Endothelial cell of umbilical vein (primary cell): ENCODE measurements around the gene KREMEN1. TPM values are rescaled to one million over a fixed set of nuclear protein-coding genes. Genes with fewer than 3 reads are reported as not detected.

Experiments
- BruUV-seq: library from RNA; stranded (reverse); fragments of 400-500 nt; replicated peaks from 2 replicates; lab custom pipeline; 2021; lab: Mats Ljungman, UMichigan
- CTCF ChIA-PET: fragments of 300-600, 350-600 bp; sonication (Branson Sonifier 250); formaldehyde crosslinking; loops from one replicate; lab custom pipeline; 2021; ENCODE audit warnings: antibody characterized with exemption, inconsistent platforms; lab: Charles Lee
- POLR2A ChIA-PET: fragments of 300-600, 350-600 bp; sonication (Branson Sonifier 250); formaldehyde crosslinking; loops from one replicate; lab custom pipeline; 2021; ENCODE audit warnings: antibody characterized with exemption, inconsistent platforms; lab: Charles Lee
- DNase-seq: peaks from one replicate; pipeline ENCODE4 v3.0.0-alpha.2; 2011; ENCODE audit warnings: low read depth, low spot score
- FAIRE-seq: peaks from 2 replicates; lab custom pipeline; 2011; peaks lifted over from hg19 to GRCh38; lab: Jason Lieb, UNC
- H2AFZ ChIP-seq: 2 replicates; pipeline ENCODE4 v1.6.0; 2012; ENCODE audit warnings: low read depth, low read length, control low read depth, inconsistent platforms
- H3K27ac ChIP-seq: 2 replicates; pipeline ENCODE4 v1.5.1; 2011; ENCODE audit warnings: low read depth, mild to moderate bottlenecking, control low read depth, low read length, moderate library complexity; ENCODE audit not compliant: insufficient read depth
- H3K27me3 ChIP-seq, 2 experiments: 2 replicates each; pipeline versions ENCODE4 v1.6.0 to v1.6.1; 2011; ENCODE audit warnings: low read length in 2 of 2, mixed read lengths in 1 of 2; ENCODE audit not compliant: control insufficient read depth in 2 of 2, insufficient read depth in 2 of 2
- H3K36me3 ChIP-seq, 2 experiments: 2 replicates in 1 of 2; 3 replicates in 1 of 2; pipeline ENCODE4 v1.5.1; 2011; ENCODE audit warnings: low read length in 2 of 2, mild to moderate bottlenecking in 1 of 2, moderate library complexity in 1 of 2; ENCODE audit not compliant: control insufficient read depth in 2 of 2, insufficient read depth in 2 of 2; ENCODE audit errors: extremely low read depth in 1 of 2
- H3K4me1 ChIP-seq: 3 replicates; pipeline ENCODE4 v1.5.1; 2011; ENCODE audit warnings: mild to moderate bottlenecking, low read length; ENCODE audit not compliant: control insufficient read depth, insufficient read depth; ENCODE audit errors: extremely low read depth
- H3K4me2 ChIP-seq: 2 replicates; pipeline ENCODE4 v1.6.1; 2011; ENCODE audit warnings: low read length, control low read depth, mixed read lengths; ENCODE audit not compliant: insufficient read depth
- H3K4me3 ChIP-seq, 3 experiments: fragments of 200-600 bp in 1 of 3; sonication (generic), shearing (Covaris generic) in 1 of 3; replicated peaks in 1 of 3; 2 replicates each; pipeline ENCODE4 v1.5.1; 2011 to 2016; ENCODE audit warnings: control low read depth in 3 of 3, low read length in 3 of 3, mild to moderate bottlenecking in 2 of 3, inconsistent platforms in 1 of 3, low read depth in 1 of 3, moderate library complexity in 1 of 3; ENCODE audit not compliant: insufficient read depth in 1 of 3
- H3K79me2 ChIP-seq: 2 replicates; pipeline ENCODE4 v1.6.0; 2012; ENCODE audit warnings: low read length, inconsistent platforms; ENCODE audit not compliant: control insufficient read depth, insufficient read depth
- H3K9ac ChIP-seq: replicated peaks from 2 replicates; pipeline ENCODE3; 2011; ENCODE audit warnings: low read length, control low read depth; ENCODE audit not compliant: insufficient read depth; ENCODE audit errors: extremely low read depth
- H3K9me1 ChIP-seq: replicated peaks from 3 replicates; pipeline ENCODE4 v1.6.0; 2011; ENCODE audit warnings: mild to moderate bottlenecking, low read length; ENCODE audit not compliant: control insufficient read depth, insufficient read depth; ENCODE audit errors: extremely low read depth
- H3K9me3 ChIP-seq: replicated peaks from 2 replicates; pipeline ENCODE4 v1.5.1; 2012; ENCODE audit warnings: low read length, inconsistent platforms; ENCODE audit not compliant: control insufficient read depth, insufficient read depth
- H4K20me1 ChIP-seq: replicated peaks from 2 replicates; pipeline ENCODE3; 2011; ENCODE audit warnings: mild to moderate bottlenecking, low read length; ENCODE audit not compliant: control insufficient read depth, insufficient read depth; ENCODE audit errors: extremely low read depth
- CTCF ChIP-seq, 2 donors: IDR thresholded peaks; 1 replicate in 1 of 2; 2 replicates in 1 of 2; pipeline ENCODE4 v1.5.1; 2011; ENCODE audit warnings: low read length in 2 of 2, mild to moderate bottlenecking in 2 of 2, moderate library complexity in 2 of 2, control low read depth in 1 of 2, inconsistent platforms in 1 of 2, low read depth in 1 of 2; ENCODE audit not compliant: insufficient read depth in 1 of 2; ENCODE audit errors: extremely low read depth in 1 of 2
- EZH2 ChIP-seq: IDR thresholded peaks from 2 replicates; pipeline ENCODE4 v1.6.1; 2012; ENCODE audit warnings: borderline replicate concordance, low read depth, mild to moderate bottlenecking, moderate library complexity, low read length, inconsistent platforms; ENCODE audit not compliant: severe bottlenecking
- FOS ChIP-seq: IDR thresholded peaks from 2 replicates; pipeline ENCODE4 v1.6.1; 2011; ENCODE audit warnings: mild to moderate bottlenecking, low read length, moderate library complexity, borderline replicate concordance; ENCODE audit not compliant: insufficient read depth
- GATA2 ChIP-seq: IDR thresholded peaks from 2 replicates; pipeline ENCODE4 v1.7.0; 2011; ENCODE audit warnings: low read depth, mild to moderate bottlenecking, moderate library complexity, mixed read lengths, low read length; ENCODE audit not compliant: insufficient read length, insufficient read depth
- JUN ChIP-seq: IDR thresholded peaks from 2 replicates; pipeline ENCODE4 v1.6.1; 2011; ENCODE audit warnings: borderline replicate concordance, low read depth; ENCODE audit not compliant: insufficient read length, insufficient read depth
- MAX ChIP-seq: IDR thresholded peaks from 2 replicates; pipeline ENCODE4 v1.6.1; 2011; ENCODE audit not compliant: insufficient read depth, insufficient read length
- MYC ChIP-seq: IDR thresholded peaks from one replicate; pipeline ENCODE4 v1.6.1; 2011; ENCODE audit warnings: mild to moderate bottlenecking, low read depth, low read length
- POLR2A ChIP-seq: IDR thresholded peaks from 2 replicates; pipeline ENCODE4 v1.6.1; 2012; ENCODE audit warnings: low read depth, mild to moderate bottlenecking, control low read depth, low read length
- POLR2AphosphoS5 ChIP-seq: IDR thresholded peaks from 2 replicates; pipeline ENCODE4 v1.6.1; 2012; ENCODE audit warnings: low read depth, mild to moderate bottlenecking, control low read depth, low read length, moderate library complexity; ENCODE audit not compliant: insufficient read depth
- dilution Hi-C: fragments of 300-500 bp; cut with MboI; formaldehyde crosslinking; loops from one replicate; pipeline ENCODE4 v1.15.0; 2019; ENCODE audit warnings: low sequenced_read_pairs; ENCODE audit not compliant: extremely low pct_ligation_motif_present
- intact Hi-C: fragments of 100-400 bp; cut with micrococcal nuclease; formaldehyde crosslinking; loops from one replicate; pipeline ENCODE4 v1.10.0; 2022
- polyA plus RNA-seq, 4 experiments: library from polyadenylated mRNA; depleted of rRNA in 3 of 4; stranded (reverse) in 3 of 4; unstranded in 1 of 4; fragments of >200 nt; gene quantifications; 2 replicates each; pipeline versions ENCODE4 v1.2.1 to v1.2.3, GENCODE V29; 2011 to 2012; ENCODE audit warnings: missing spikeins in 1 of 4
- total RNA-seq: library from RNA; stranded (reverse); gene quantifications from 2 replicates; pipeline ENCODE4 v1.2.3, GENCODE V29; 2021

Gene KREMEN1
- total and polyA plus RNA-seq, 2 donors (not counting 3 experiments of a cell fraction or from before 2014, with no cell fraction given), result 0.58 to 1.1 TPM

- Histone ChIP-seq H3K4me3 (no peak overlapping the region), H3K27me3 (peaks cover 0 to 9% of the 10 kb centered on the region in 2 experiments), H2AFZ (no peak overlapping the region), H3K4me1 (peaks cover 4% of the 10 kb centered on the region), H3K27ac (no peak overlapping the region), H4K20me1 (no peaks in the 10 kb centered on the region), H3K9me1 (no peaks in the 10 kb centered on the region), H3K9me3 (no peaks in the 10 kb centered on the region), H3K4me2 (no peak overlapping the region), H3K36me3 (no peaks in the 10 kb centered on the region), H3K79me2 (no peaks in the 10 kb centered on the region), H3K9ac (no peak overlapping the region)
- intact Hi-C loops, result loop anchor here (2.0 kb wide), 1 partner anchor 38 kb away; no protein-coding TSS in a partner anchor
- CTCF ChIA-PET, result interaction anchor here (0.6 to 3.6 kb wide), 4 partner anchors 20 to 40 kb away, joined by 3 to 25 read pairs (median 4); no protein-coding TSS in a partner anchor
- no TSS peak for BruUV-seq
- dilution Hi-C loops, result no loop called here
- no peak for DNase-seq
- POLR2A ChIA-PET, result no interaction called here
- no peak for FAIRE-seq
- TF ChIP-seq CTCF (IDR thresholded peaks at IDR 0.05; ENCODE audit: extremely low read depth in 1 of 2, insufficient read depth in 1 of 2, low read depth in 1 of 2, low read length in 2 of 2), result no peak
- TF ChIP-seq MYC, result no peak
- no peak for TF ChIP-seq POLR2AphosphoS5
- no peak for TF ChIP-seq POLR2A
- no peak for TF ChIP-seq FOS
- no peak for TF ChIP-seq GATA2
- no peak for TF ChIP-seq MAX
- no peak for TF ChIP-seq EZH2
- TF ChIP-seq JUN, result no peak
Measured at GRCh38 chr22:29207243-29207550, 134.4 kb downstream of the KREMEN1 start.
